Right lobe of liver (tissue), 4 donors: ENCODE data around the gene NR2F6.

Source experiments
- CTCF ChIP-seq, 4 donors: fragments of 200-600 bp in 3 of 4; fragments of 450-650 bp in 1 of 4; IDR thresholded peaks; one replicate each; pipeline versions ENCODE4 v1.5.1 to v1.8.0; 2016 to 2022; ENCODE audit warnings: antibody characterized with exemption in 4 of 4, mild to moderate bottlenecking in 2 of 4
- POLR2A ChIP-seq: fragments of 450-650 bp; IDR thresholded peaks from one replicate; pipeline ENCODE4 v1.6.1; 2017; ENCODE audit warnings: antibody characterized with exemption, mild to moderate bottlenecking
- donor health status: DM: no; HTN: no; CAD: no.
- donor health status: DM: no; HTN: no; CAD: no.
- donor health status: DM: no; HTN: yes; CAD: no.

GRCh38 chr19:17192751-17193150, 53.0 kb downstream of the NR2F6 start:
- no peak for TF ChIP-seq CTCF (IDR thresholded peaks at IDR 0.05)
- no peak for TF ChIP-seq POLR2A
